ENCODE measurements around the gene LGMN.
"Not testable (repeated sequence)": the region's sequence is repeated elsewhere in the genome, so short reads cannot be mapped to it uniquely, and the experiment has no call there.

The LGMN gene

GRCh38 chr14:92680781-92681650, 67.4 kb downstream of the LGMN start:
- in situ Hi-C loops (cut with MboI; ENCODE audit: low pct_unique_long_range_greater_than_20kb, low sequenced_read_pairs): no loop called here
- DNase-seq: peak; percentile 85

DNA sequence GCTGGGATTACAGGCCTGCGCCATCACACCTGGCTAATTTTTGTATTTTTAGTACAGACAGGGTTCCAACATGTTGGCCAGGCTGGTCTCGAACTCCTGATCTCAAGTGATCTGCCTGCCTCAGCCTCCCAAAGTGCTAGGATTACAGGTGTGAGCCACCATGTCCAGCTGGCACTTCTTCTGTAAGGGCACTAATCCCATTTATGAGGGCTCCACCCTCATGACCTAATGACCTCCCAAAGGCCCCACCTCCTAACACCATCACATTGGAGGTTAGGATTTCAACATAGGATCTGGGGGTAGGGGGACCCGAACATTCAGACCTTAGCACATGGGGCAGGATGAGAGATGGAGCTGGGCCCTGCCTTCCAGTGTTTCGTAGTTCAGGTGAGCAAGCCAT, 68.1 kb downstream of the LGMN start:
- DNase-seq; in situ Hi-C loops (cut with MboI; ENCODE audit: low pct_unique_long_range_greater_than_20kb, low sequenced_read_pairs): not testable (repeated sequence)

DNA sequence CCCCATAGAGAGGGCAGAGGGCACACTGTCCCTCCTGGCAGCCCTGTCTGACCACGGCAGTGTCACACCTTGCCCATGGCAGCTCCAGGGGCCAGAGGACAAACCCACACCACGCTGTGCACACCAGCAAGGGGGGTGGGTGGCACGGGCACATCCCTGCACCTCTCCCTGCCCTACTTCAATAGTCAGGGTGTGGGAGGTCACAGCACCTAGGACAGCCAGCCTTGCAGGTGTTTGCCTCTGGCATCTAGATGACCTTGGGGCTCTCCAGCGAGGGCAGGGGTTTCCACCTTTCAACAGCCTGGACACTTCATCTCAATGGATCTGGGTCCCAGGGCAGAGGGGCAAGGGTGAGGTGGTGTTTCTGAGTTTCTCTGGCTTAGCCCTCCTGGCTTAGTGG, 69.2 kb downstream of the LGMN start:
- in situ Hi-C loops (cut with MboI; ENCODE audit: low pct_unique_long_range_greater_than_20kb, low sequenced_read_pairs): no loop called here

GRCh38 chr14:92678766-92679165, 69.7 kb downstream of the LGMN start:
- in situ Hi-C loops (cut with MboI; ENCODE audit: low pct_unique_long_range_greater_than_20kb, low sequenced_read_pairs): no loop called here
- no peak for DNase-seq

More for the DNA sequence above, 69.2 kb downstream of the LGMN start:
- no peak for DNase-seq

- DNase-seq: no peak
- in situ Hi-C loops (cut with MboI; ENCODE audit: low pct_unique_long_range_greater_than_20kb, low sequenced_read_pairs): no loop called here
Observed at GRCh38 chr14:92677955-92678354, 70.5 kb downstream of the LGMN start.

GRCh38 chr14:92677087-92677668, 71.2 kb downstream of the LGMN start:
- in situ Hi-C loops (cut with MboI; ENCODE audit: low pct_unique_long_range_greater_than_20kb, low sequenced_read_pairs): no loop called here
- DNase-seq: peak; percentile 77

DNA sequence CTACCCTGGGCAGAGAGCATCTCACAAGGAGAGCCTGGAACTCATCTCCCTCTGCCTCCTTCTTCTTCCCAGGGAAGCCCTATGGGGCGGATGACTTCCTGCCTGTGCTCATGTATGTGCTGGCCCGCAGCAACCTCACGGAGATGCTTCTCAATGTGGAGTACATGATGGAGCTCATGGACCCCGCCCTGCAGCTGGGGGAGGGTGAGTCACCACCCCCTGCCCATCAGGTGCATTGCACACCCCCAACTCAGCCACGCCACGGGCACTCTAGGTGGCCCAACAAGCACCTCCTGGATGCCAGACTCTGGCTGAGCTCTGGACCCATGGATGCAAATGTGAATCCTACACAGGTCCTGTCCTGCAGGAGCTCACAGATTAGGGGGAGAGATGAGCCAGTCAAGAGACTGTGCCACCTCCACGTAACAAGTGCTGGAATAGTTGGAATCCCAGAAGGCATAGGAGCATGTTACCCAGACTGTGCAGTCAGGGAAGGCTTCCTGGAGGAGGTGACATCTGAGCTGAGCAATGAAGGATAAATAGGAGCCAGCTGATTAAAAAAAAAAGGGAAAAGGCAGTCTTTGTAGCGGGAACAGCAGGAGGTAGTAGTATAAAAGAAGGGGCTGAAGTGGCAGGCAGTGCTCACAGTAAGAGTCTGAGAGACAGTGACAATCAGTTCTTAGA, 71.9 kb downstream of the LGMN start:
- in situ Hi-C loops (cut with MboI; ENCODE audit: low pct_unique_long_range_greater_than_20kb, low sequenced_read_pairs): no loop called here
- DNase-seq: no peak

DNA sequence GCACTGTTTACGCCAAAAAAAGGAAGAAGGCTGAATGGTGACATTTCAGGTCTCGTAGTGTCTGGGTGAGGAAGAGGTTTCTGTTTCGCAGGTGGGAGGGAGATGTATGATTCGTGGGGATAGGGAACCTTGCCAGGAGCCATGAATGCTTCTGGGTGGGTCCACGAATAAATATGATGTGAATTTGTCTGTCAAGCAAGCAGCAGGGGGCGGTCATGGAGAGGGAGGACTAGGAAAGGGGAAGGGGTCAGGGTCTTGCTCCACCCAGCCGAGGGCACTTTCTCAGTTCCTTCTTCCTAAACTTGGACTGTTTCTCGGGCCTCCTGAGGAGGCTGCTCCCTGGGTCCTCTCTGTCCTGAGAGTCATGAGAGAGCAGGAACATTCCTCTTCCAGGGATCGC, 72.5 kb downstream of the LGMN start:
- in situ Hi-C loops (cut with MboI; ENCODE audit: low pct_unique_long_range_greater_than_20kb, low sequenced_read_pairs): no loop called here
- peak; percentile 49 for DNase-seq

- DNase-seq: no peak
- in situ Hi-C loops (cut with MboI; ENCODE audit: low pct_unique_long_range_greater_than_20kb, low sequenced_read_pairs): no loop called here
Observed at GRCh38 chr14:92675421-92675820, 73.0 kb downstream of the LGMN start.

DNA sequence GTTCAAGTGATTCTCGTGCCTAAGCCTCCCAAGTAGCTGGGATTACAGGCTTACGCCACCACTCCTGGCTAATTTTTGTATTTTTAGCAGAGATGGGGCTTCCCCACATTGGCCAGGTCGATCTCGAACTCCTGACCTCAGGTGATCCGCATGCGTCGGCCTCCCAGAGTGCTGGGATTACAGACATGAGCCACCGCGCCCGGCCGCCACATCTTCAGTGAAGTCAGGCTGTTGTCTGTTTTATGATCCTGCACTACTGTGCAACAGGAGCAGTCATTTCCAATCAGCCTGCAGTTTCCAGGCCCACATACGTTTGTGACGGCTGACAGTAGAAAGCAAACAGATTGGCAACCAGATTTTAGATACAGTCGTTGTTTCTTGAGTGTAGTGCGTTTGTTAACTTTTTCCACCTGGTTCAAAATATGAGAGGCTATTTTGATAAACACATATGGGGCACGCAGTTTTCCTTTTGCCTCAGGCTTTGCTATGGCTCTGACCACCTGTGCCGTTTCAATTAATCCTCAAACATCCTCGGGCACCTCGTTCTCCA, 74.8 kb downstream of the LGMN start:
- in situ Hi-C loops (cut with MboI; ENCODE audit: low pct_unique_long_range_greater_than_20kb, low sequenced_read_pairs): no loop called here
- no peak for DNase-seq

- DNase-seq: no peak
- in situ Hi-C loops (cut with MboI; ENCODE audit: low pct_unique_long_range_greater_than_20kb, low sequenced_read_pairs): no loop called here
Observed at GRCh38 chr14:92670643-92671366, 77.6 kb downstream of the LGMN start.

GRCh38 chr14:92670160-92670559, 78.3 kb downstream of the LGMN start:
- peak; percentile 84 for DNase-seq
- in situ Hi-C loops (cut with MboI; ENCODE audit: low pct_unique_long_range_greater_than_20kb, low sequenced_read_pairs): no loop called here

GRCh38 chr14:92668276-92668973, 80.0 kb downstream of the LGMN start:
- no peak for DNase-seq
- in situ Hi-C loops (cut with MboI; ENCODE audit: low pct_unique_long_range_greater_than_20kb, low sequenced_read_pairs): no loop called here

DNA sequence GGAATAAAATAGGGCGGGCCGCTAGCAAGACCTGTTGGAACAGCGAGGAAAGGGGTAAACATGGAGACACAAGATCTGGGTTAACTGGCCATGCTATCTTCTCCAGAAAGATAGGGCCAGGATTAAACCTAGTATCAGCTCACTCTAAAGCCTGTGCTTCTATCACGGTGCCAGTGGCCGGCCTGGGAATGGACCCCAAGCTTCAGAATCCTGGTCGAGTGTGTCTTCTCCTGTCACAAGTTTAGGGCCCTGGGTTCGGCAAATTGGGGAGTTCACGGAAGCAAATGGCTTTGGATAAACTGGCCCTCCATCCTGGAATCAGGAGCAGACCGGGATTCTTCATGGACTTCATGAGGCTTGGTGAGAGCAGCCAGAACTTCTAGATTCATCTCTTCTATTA, 82.2 kb downstream of the LGMN start:
- no peak for DNase-seq
- in situ Hi-C loops (cut with MboI; ENCODE audit: low pct_unique_long_range_greater_than_20kb, low sequenced_read_pairs): no loop called here

GRCh38 chr14:92665661-92666110, 82.7 kb downstream of the LGMN start:
- DNase-seq: peak; percentile 98
- in situ Hi-C loops (cut with MboI; ENCODE audit: low pct_unique_long_range_greater_than_20kb, low sequenced_read_pairs): no loop called here

GRCh38 chr14:92663049-92663448, 85.4 kb downstream of the LGMN start:
- in situ Hi-C loops (cut with MboI; ENCODE audit: low pct_unique_long_range_greater_than_20kb, low sequenced_read_pairs): no loop called here
- DNase-seq: no peak

GRCh38 chr14:92660571-92660970, 87.9 kb downstream of the LGMN start:
- no peak for DNase-seq
- in situ Hi-C loops (cut with MboI; ENCODE audit: low pct_unique_long_range_greater_than_20kb, low sequenced_read_pairs): no loop called here

DNA sequence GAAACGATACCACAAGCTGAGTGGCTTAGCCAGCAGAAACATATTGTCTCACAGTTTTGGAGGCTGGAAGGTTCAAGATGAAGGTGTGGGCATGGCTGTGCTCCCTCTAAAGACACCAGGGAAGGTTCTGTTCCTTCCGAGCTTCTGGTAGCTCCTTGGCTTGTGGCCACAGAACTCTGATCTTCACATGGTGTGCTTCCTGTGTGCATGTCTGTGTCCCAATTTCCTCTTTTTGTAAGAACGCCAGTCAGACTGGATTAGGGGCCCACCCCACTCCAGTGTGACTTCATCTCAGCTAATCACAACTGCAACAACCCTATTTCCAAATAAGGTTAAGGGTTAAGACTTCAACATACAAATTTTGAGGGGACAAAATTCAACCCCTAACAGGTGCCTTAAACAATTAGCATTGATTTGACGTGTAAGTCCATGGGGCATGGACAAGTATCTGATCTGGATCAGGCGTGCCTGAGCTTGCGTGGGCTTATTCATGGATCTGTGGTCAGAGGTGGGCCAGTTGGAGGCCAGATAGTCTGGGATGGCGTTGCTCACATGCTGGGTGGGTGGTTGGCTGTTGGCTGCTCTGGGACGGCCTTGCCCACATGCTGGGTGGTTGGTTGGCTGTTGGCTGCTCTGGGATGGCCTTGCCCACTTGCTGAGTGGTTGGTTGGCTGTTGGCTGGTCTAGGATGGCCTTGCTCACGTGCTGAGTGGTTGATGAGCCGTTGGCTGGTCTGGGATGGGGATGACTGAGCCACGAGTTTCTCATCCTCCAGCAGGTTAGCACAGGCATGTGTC, 88.5 kb downstream of the LGMN start:
- DNase-seq: peak; percentile 98
- in situ Hi-C loops (cut with MboI; ENCODE audit: low pct_unique_long_range_greater_than_20kb, low sequenced_read_pairs): no loop called here
